H1 (cell line): ENCODE results near the gene OBSL1. TPM values are rescaled to one million over a fixed set of nuclear protein-coding genes. Genes with fewer than 3 reads are reported as not detected.

ENCODE experiments used
- BRCA1 ChIP-seq: IDR thresholded peaks from 2 replicates; pipeline ENCODE4 v1.6.1; 2012; ENCODE audit warnings: low read depth, low read length, improper control_type of control experiment
- EGR1 ChIP-seq: IDR thresholded peaks from 2 replicates; pipeline ENCODE4 v1.6.1; 2011; ENCODE audit warnings: low read depth, low read length, borderline replicate concordance
- FOSL1 ChIP-seq: IDR thresholded peaks from 2 replicates; pipeline ENCODE4 v1.6.1; 2011; ENCODE audit warnings: mild to moderate bottlenecking, low read depth, low read length, moderate library complexity; ENCODE audit not compliant: insufficient read depth
- TBP ChIP-seq: IDR thresholded peaks from 2 replicates; pipeline ENCODE4 v1.6.1; 2011; ENCODE audit warnings: low read depth, low read length, improper control_type of control experiment
- polyA plus RNA-seq, 7 experiments: library from polyadenylated mRNA; depleted of rRNA in 3 of 7; stranded (reverse) in 5 of 7; unstranded in 2 of 7; fragments of >200 nt in 5 of 7; fragments of 200-250 nt in 2 of 7; gene quantifications; 1 replicate in 5 of 7; 2 replicates in 1 of 7; 4 replicates in 1 of 7; pipeline versions ENCODE4 v1.2.1 to v1.2.3, GENCODE V29; 2011 to 2013; ENCODE audit warnings: missing spikeins in 2 of 7, mixed read lengths in 2 of 7
- total RNA-seq: library from RNA; stranded (reverse); fragmentation: NEBNext Ultra II Directional; extraction: Animal tissue kit (Norgen Biotek cat#: 25700); gene quantifications from 2 replicates; pipeline ENCODE4 v1.2.1, GENCODE V29; 2021

The OBSL1 gene
- total and polyA plus RNA-seq, 2 of the 8 experiments (the other 6 are each of a cell fraction or from before 2014, with no cell fraction given), result 116 to 127 TPM

- TF ChIP-seq TBP (no peak), BRCA1 (no peak), EGR1 (no peak), FOSL1 (no peak)
These were observed 44.8 kb downstream of the OBSL1 start (continued) for GRCh38 chr2:219526320-219527075.
